ENCODE results near the gene KRTAP5-2.

The KRTAP5-2 gene

DNA sequence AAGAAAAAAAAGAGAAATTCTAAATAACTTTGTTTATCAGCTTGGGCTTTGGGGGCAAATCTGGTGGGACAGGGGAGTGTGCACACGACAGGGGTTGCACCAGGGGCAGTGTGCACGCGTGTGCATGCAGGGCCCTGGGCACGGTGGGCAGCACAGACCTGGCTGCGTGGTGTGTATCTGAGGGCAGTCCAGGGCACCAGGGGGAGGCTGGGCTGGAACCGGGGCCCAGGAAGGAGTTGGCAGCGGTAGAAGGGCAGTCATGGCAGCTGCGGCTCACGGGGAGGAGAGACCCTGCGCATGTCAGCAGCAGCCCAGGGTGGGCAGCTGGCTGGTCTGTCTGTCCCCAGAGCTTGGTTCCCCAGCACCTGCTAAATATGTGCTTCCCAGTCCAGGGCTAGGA lies 35.8 kb upstream of the KRTAP5-2 start:
- no peak for FAIRE-seq
- TF ChIP-seq CTCF (IDR thresholded peaks at IDR 0.05; ENCODE audit: insufficient read depth, missing control alignments), result no peak
- DNase-seq (ENCODE audit: insufficient read length, low spot score), result no peak

DNA sequence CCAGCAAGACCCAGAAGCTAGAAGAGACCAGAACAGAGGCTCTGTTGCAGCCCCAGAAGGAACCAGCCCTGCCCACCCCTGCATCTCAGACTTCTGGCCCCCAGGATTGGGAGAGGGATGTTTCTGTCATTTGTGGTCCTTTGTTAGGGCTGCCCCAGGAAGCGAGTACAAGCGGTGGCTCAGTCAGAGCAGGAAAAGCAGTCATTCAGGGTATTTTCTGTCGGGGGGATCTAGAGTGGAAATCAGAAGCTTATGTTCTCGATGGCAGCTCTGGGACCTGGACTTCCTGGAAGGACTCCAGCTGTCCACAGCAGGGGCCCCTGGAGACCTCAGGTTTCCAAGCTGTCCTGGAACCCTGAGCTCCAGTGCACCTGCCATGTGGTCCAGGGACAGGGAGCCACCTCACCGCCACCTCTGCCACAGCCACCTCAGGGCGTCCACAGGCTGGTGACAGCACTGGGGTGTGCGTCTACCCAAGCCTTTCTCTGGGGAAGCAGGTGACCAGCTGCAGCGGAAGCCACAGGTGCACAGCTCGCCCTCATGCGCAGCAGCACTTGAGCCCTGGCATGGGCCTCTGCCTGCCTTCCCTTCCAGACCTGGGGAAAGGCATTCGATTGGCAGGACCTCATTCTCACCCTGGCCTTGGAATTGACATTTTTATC lies 34.1 kb upstream of the KRTAP5-2 start:
- TF ChIP-seq CTCF (IDR thresholded peaks at IDR 0.05; ENCODE audit: insufficient read depth, missing control alignments), result no peak
- DNase-seq (ENCODE audit: insufficient read length, low spot score), result no peak
- no peak for FAIRE-seq

GRCh38 chr11:1631066-1631568 lies 33.0 kb upstream of the KRTAP5-2 start:
- DNase-seq (ENCODE audit: insufficient read length, low spot score), result no peak
- TF ChIP-seq CTCF (IDR thresholded peaks at IDR 0.05; ENCODE audit: insufficient read depth, missing control alignments), result no peak
- no peak for FAIRE-seq

- DNase-seq (ENCODE audit: insufficient read length, low spot score), result no peak
- TF ChIP-seq CTCF (IDR thresholded peaks at IDR 0.05; ENCODE audit: insufficient read depth, missing control alignments), result no peak
- no peak for FAIRE-seq
These were observed 32.2 kb upstream of the KRTAP5-2 start for GRCh38 chr11:1630271-1630670.

GRCh38 chr11:1629326-1630185 lies 31.5 kb upstream of the KRTAP5-2 start, which contains the start of gene KRTAP5-5:
Gene KRTAP5-5 (plus strand): TSS chr11:1629775. CDS start chr11:1629841, 66 bp downstream.
- no peak for TF ChIP-seq CTCF (IDR thresholded peaks at IDR 0.05; ENCODE audit: insufficient read depth, missing control alignments)
- DNase-seq (ENCODE audit: insufficient read length, low spot score), result no peak
- no peak for FAIRE-seq

DNA sequence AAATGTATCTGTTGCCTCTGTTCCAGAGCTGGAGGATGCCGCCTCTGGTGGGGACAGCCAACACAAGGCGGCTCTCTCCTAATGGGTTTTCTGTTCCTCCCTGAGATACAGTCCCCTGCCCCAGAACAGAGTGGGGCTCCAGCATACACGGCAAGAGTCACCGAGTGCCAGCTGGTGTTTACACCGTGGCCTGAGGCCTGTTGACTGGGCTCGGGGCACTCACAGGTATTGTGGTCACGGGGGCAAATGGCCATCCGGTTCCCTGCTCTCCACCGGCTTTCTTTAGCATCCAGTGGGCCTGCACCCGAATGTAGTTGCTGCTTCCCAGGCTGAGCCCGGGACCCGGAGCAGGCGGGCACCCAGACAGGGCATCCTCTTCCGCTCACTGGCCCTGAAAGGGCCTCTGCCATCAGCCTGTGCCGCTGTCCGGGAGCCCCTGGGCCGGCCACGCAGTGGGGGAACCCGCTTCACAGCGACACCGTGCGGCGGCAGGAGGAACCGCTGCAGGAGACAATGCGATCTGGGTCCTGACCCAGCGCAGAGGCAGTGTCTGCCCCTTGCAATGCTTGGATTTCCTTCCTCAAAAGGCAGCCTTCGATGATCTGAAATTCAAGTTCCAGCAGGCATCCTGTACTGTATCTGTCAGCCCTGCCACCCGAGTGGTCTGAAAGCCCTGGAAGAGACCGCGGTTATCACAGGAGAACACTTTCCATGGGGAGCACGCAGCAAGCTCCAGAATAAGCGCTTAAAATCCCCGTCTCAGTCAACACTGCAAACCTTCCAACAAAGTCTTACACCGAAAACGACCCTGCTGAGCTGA lies 30.6 kb upstream of the KRTAP5-2 start:
- TF ChIP-seq CTCF (IDR thresholded peaks at IDR 0.05; ENCODE audit: insufficient read depth, missing control alignments), result peak; percentile 64
- FAIRE-seq (no peak), DNase-seq (ENCODE audit: insufficient read length, low spot score) (no peak)

Measured in D721Med (cell line).